Measurements from ENCODE around the gene OR6T1. TPM values are rescaled to one million over a fixed set of nuclear protein-coding genes. Genes with fewer than 3 reads are reported as not detected.

Gene OR6T1
- total and polyA plus RNA-seq, 2 experiments from 2014 or later = not detected

GRCh38 chr11:123945132-123945531 lies 1.5 kb upstream of the OR6T1 start (continued):
- TF ChIP-seq ZNF462 (CRISPR knock-in tag; IDR thresholded peaks at IDR 0.05) = no peak
- no peak for TF ChIP-seq EZH2 (IDR thresholded peaks at IDR 0.05; ENCODE audit: low read depth, unreplicated experiment)
- no peak for TF ChIP-seq CTCF (conservative IDR thresholded peaks at IDR 0.05; ENCODE audit: low read depth in 2 of 2)
- TF ChIP-seq STAT1 (IDR thresholded peaks at IDR 0.05; ENCODE audit: unreplicated experiment) = no peak
- TF ChIP-seq ETS1 (IDR thresholded peaks at IDR 0.05) = no peak
- no peak for TF ChIP-seq CREB1 (CRISPR knock-in tag; IDR thresholded peaks at IDR 0.05; ENCODE audit: low read depth)
- TF ChIP-seq POLR2AphosphoS5 (IDR thresholded peaks at IDR 0.05; ENCODE audit: low read depth) = no peak
